Stimulated activated CD4-positive, alpha-beta T cell treated with anti-CD3 and anti-CD28 coated beads, Interleukin-1b, Interleukin-23, amount 100 ng/mL, for 4 hours (primary cell): ENCODE data around the gene IGLL5.

ENCODE experiments used
- DNase-seq, 2 donors: peaks; one replicate each; pipeline ENCODE4 v3.0.0-alpha.2; 2020; ENCODE audit warnings: low read depth in 2 of 2

The IGLL5 gene

DNA sequence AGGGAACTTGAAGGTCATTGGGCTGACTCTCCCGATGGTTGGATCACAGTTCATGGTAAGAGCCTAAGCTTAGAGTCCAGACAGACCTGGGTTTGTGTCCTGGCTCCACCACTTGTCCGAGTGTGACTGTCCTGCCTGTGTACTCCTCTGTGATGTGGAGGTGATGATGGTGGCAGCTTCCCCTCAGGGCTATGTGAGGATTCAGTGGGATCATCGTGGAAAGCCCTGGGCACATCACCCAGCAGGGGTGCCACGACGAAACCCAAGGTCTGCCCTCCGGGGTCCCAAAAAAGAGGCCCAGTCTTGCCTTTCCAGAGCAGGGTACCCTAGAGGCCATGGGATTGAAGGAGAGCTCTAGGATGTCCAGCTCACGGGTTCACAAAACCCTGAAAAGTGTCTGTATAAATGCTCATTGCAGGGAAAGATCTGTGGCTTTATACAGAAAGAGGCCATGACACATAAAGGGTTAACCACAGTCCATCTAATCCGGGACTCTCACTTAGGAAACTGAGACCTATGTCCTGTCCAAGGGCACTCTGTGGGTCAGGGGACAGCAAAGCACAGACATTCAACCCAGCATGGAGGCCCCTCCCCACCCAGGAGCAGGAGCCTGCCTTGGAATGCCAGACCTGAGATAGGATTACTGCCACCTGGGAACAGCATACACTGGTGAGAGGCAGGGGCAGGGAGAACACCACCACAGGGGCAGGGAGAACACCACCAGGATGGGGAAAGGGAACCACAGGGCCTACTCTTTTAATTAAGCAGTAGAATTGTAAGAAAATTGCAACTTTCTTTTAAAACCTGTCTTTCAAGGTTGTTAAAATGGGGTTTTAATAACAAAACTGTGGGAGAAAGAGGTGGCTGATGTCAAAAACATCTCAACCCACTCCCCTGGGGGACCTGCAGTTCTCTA is 51.3 kb downstream of the IGLL5 start:
- DNase-seq = no peak

DNA sequence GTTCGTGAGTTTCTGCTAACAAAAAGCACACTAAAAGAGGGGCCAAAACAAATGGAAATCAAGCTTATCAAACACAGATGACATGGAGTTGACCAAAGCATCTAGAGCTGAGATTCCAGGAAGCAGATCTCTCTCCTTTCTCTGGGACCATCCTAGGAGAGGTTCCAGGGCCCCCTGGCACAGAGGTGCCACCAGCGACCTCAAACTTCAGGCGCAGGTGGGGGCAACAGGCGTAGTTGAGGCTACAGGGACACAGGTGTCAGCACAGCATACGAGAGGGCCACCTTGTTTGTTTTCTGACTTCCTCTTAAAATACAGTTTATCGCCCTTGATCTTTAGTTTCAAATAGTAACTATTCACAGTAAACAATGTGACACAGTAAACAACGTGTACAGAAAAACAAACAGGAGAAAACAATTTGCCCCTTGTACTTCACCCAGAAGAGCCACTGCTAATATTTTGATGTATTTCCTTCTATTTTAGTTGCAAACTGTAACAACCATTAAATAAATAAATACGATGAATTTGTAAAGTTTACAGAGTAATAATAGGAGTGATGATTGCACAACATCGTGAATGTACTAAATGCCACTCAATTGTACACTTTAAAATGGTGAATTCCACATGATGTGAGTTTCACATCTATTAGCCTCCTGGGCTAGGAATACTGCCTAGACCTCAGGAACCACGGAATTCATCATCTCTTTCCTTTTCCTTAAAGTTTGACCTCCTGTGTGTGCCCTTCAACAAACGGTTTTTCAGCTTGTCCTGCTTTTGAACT is 52.2 kb downstream of the IGLL5 start:
- DNase-seq = no peak

DNA sequence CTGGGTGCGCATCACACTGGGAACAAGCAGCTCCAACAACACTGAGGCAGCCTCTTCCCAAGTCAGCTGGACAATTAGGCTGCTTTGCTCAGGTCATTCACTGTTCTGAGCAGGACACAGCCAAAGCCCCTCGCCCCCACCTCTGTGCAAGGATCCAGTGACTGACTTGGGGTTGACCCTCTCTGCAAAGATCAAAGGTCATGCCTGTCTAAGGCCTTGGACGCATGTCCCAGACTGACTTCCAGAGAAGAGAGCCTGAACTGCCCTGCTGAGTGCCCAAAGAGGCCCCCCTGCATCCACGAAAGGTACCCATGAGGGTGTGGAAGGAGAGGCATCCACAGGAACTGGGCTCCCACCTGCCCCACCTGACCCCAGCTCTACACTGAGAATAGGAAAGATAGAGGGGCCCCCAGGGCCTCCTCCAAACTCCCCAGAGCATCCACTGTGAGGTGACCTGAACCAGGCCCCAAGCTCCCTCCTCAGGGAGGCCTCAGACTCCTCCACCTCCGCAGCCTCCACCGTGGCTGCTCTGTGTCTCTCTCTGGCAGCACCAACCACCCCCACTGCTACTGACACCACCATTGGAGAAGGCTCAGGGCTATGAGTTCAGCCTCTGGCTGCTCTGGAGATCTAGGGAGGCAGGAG is 53.5 kb downstream of the IGLL5 start:
- DNase-seq = no peak

- DNase-seq = no peak
These were observed 54.4 kb downstream of the IGLL5 start for GRCh38 chr22:22941831-22942510.

DNA sequence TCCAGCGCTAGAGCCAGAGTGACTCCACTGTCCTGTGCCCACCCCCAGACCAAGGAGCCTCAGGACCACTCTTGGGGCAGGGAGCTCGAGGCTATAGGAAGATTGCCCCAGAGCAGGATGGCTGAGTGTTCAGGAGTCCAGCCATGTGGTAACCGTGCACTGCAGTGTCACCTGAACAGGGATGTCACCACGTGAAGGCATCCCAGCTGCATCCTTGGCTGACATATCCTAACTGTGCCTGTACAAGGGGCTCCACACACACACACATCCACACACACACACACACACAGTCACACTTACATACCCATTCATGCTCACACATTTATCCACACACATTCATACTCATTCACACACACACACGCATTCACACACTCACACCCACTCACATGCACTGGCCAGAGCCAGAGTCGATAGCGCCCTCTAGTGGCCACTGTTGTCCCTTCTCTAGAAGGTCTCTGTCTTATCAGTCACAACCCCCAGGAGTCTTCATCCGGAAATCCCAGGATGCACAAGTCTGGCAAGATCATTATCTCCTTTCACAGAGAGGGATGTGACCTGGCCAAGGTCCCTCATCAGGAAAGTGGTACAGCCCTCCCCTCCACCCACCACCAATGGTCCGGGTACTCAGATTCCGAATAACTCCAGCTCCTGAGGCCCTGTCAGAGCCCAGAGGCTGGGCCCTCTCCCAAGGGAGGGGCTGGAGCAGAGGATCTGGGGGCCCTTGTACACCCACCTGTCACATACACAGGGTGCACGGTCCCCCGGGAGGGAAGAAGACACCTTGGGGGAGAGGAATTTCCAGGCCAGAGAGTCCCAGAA is 55.1 kb downstream of the IGLL5 start:
- peak; percentile 57 to 69 for DNase-seq

DNA sequence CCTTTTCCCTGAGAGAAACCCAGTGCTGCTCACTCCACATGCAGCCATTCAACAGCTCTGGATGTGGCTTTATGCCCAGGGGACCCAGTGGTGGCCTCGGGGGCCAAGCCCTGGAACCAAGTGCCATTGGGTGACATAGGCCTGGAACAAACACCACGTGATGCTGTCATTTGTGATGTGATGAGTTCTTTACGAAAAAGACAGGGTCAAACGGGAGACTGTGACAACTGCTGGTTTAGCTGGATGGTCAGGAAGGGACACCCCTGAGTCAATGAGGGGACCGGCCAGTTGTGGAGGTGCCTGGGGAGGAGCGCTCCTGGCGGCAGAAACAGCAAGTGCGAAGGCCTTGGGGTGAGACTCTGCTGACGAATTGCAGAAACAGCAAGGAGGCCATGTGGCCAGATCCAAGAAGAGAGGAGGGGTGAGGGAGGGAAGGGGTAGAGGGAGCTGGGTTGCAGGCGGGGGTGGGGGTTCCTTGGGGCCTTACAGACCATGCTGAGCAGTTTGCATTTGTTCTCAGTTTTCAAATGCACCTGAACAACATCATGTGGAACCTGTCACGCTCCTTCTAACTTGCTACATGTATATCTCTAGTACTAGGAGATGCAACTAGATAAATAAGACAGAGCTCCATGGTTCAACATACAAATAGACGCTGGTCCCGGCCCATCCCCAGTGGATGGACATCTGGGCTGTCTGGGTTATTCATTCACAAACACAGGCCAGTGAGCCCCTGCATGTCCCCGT is 56.1 kb downstream of the IGLL5 start:
- DNase-seq = no peak

- DNase-seq = no peak
These were observed 56.8 kb downstream of the IGLL5 start for GRCh38 chr22:22944268-22944985.

GRCh38 chr22:22945195-22945594 is 57.6 kb downstream of the IGLL5 start:
- no peak for DNase-seq
